Activated naive CD4-positive, alpha-beta T cell treated with anti-CD3 and anti-CD28 coated beads for 36 hours (primary cell): ENCODE data around the gene DLG1. TPM values are rescaled to one million over a fixed set of nuclear protein-coding genes. Genes with fewer than 3 reads are reported as not detected.

ENCODE experiments used
- CTCF ChIA-PET: fragments of 350-600 bp; sonication (Branson Sonifier 250); formaldehyde crosslinking; loops from one replicate; lab custom pipeline; 2021; ENCODE audit warnings: antibody characterized with exemption; lab: Charles Lee
- DNase-seq: peaks from one replicate; pipeline ENCODE4 v3.0.0-alpha.2; 2020
- H3K27ac Mint-ChIP-seq: one replicate; pipeline ENCODE4 v1.8.0; 2021; ENCODE audit warnings: mild to moderate bottlenecking, mixed read lengths
- H3K27me3 Mint-ChIP-seq: one replicate; pipeline ENCODE4 v1.8.0; 2021; ENCODE audit warnings: low read depth, mixed read lengths
- H3K36me3 Mint-ChIP-seq: one replicate; pipeline ENCODE4 v1.8.0; 2021; ENCODE audit warnings: low read depth, mixed read lengths
- H3K4me1 Mint-ChIP-seq: one replicate; pipeline ENCODE4 v1.8.0; 2021; ENCODE audit warnings: low read depth, mixed read lengths
- H3K4me3 Mint-ChIP-seq: one replicate; pipeline ENCODE4 v1.8.0; 2021; ENCODE audit warnings: mild to moderate bottlenecking, moderate library complexity, mixed read lengths
- H3K9me3 Mint-ChIP-seq: one replicate; pipeline ENCODE4 v1.8.0; 2021; ENCODE audit warnings: mixed read lengths
- intact Hi-C: fragments of 100-400 bp; cut with micrococcal nuclease; formaldehyde crosslinking; loops from one replicate; pipeline ENCODE4 v1.15.1; 2023
- total RNA-seq, 2 experiments: library from RNA; stranded (reverse); gene quantifications; one replicate each; pipeline ENCODE4 v1.2.3, GENCODE V29; 2021

Gene DLG1
- total RNA-seq, 2 experiments from 2014 or later = 51.9 to 55.2 TPM

DNA sequence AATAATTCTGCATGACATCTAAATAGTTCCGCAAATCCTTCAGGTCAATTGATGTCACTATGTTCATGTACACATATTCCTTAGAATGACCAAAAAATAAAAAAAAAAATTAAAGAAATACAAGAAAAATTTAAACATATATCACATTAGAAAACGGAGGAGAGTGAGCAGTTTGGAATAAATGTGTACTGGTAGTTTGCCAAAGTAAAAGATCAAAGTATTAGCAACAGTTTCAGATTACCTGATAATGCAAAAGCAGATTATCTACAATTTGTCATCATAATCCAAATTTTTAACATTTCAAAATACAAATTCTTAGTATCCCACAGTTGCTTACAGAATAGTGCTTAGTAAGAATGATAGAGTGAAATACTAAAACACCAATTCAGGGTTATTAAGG, 1.9 kb downstream of the DLG1 start:
- intact Hi-C loops = loop anchor here (5.0 to 10.0 kb wide), 4 partner anchors 294 to 658 kb away; partner anchors contain the start of genes RPL35A and SENP5
- Mint-ChIP-seq H3K27ac (peak overlapping the region; percentile 89), H3K27me3 (peaks cover 12% of the 10 kb centered on the region)

DNA sequence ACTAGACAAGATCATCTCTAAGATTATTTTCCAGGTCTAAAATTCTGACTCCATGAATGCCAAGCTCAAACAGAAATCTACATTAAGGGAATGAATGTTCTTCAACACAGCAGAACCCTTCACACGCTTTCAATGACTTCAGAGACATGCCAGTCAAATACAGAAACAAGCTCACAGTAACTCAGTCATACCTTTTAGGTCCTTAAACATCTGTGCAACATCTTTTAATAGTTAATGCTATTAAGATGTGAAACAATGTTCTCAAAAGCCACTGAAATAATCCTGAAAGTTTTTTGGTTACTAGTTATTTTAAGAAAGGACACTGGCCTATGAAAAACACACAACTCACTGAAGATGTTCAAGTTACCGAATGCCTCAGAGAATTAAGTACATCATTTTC, 2.5 kb downstream of the DLG1 start:
- Mint-ChIP-seq H3K4me3 (no peak overlapping the region), H3K36me3 (peaks cover 18% of the 10 kb centered on the region), H3K27me3 (peaks cover 10% of the 10 kb centered on the region), H3K4me1 (peaks cover 42% of the 10 kb centered on the region), H3K27ac (no peak overlapping the region), H3K9me3 (no peaks in the 10 kb centered on the region)
- intact Hi-C loops = loop anchor here (5.0 to 10.0 kb wide), 4 partner anchors 294 to 659 kb away; partner anchors contain the start of genes RPL35A and SENP5
- CTCF ChIA-PET = interaction anchor here (0.6 to 1.4 kb wide), 4 partner anchors 34 to 73 kb away, joined by 3 to 5 read pairs (median 4); no protein-coding TSS in a partner anchor
- no peak for DNase-seq

More for the DNA sequence above, 1.9 kb downstream of the DLG1 start:
- DNase-seq = no peak
- H3K4me1 Mint-ChIP-seq = peaks cover 35% of the 10 kb centered on the region
- no peaks in the 10 kb centered on the region for H3K9me3 Mint-ChIP-seq
- peak overlapping the region; percentile 96 for H3K4me3 Mint-ChIP-seq
- CTCF ChIA-PET = interaction anchor here (1.0 to 1.4 kb wide), 2 partner anchors 34 to 39 kb away, joined by 3 read pairs; no protein-coding TSS in a partner anchor
- H3K36me3 Mint-ChIP-seq = peaks cover 16% of the 10 kb centered on the region

DNA sequence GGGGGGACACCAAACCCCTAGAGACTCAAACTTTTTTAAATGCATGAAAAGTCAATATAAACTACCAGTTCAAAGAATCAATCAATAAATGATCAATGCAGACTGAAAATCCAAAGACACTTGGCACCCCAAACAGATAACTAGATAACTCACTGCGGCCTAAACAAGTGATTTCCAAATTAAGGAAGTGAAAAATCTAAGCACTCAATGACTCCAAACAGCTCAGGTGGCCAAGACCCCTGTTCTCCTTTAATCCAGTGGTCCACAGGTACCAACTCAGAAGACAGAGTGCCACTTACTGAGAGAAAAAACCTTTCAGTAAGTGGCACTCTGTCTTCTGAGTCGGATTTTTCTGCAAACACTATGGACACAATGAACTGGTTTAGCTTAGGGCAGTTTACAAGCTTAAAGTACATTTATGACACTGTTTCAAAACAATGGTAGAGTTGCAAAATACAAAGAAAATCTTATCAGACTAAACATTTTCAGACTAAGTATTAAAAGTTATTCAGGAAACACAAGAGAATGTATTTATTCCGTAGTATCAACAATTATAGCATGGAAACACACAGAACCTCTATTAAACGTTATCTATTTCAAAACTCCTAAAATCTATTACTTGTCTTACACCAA, 4.7 kb downstream of the DLG1 start:
- H3K9me3 Mint-ChIP-seq = no peaks in the 10 kb centered on the region
- CTCF ChIA-PET = interaction anchor here (0.7 kb wide), 1 partner anchor 221 kb away, joined by 3 read pairs; no protein-coding TSS in a partner anchor
- intact Hi-C loops = loop anchor here (10.0 kb wide), 1 partner anchor 661 kb away; the partner anchor contains the start of gene RPL35A
- no peaks in the 10 kb centered on the region for H3K27me3 Mint-ChIP-seq
- H3K4me1 Mint-ChIP-seq = peaks cover 58% of the 10 kb centered on the region
- no peak overlapping the region for H3K27ac Mint-ChIP-seq
- no peak for DNase-seq
- H3K4me3 Mint-ChIP-seq = no peak overlapping the region
- H3K36me3 Mint-ChIP-seq = peaks cover 30% of the 10 kb centered on the region

DNA sequence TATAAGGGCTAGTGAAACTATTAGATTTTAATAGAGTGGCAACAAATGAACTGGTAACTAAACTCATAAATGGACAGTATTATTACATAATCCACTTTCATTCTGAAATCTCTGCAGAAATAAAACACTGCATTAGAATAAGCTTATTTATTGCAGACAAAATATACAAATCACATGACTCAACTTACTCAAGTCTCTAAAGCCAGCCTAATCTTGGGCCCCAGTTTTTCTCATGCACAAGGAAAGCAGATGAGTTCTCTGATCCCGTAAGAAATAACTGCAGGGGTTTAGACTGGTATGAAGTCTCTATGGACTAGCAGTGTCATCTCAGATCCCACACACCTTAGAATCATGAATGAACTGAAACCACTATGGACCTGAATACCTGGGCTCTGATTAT, 5.8 kb downstream of the DLG1 start:
- Mint-ChIP-seq H3K27ac (no peak overlapping the region), H3K4me3 (no peak overlapping the region), H3K9me3 (no peaks in the 10 kb centered on the region), H3K36me3 (peaks cover 30% of the 10 kb centered on the region), H3K4me1 (peaks cover 58% of the 10 kb centered on the region), H3K27me3 (no peaks in the 10 kb centered on the region)
- CTCF ChIA-PET = no interaction called here
- intact Hi-C loops = loop anchor here (10.0 kb wide), 1 partner anchor 662 kb away; the partner anchor contains the start of gene RPL35A
- no peak for DNase-seq

GRCh38 chr3:197292083-197292646, 6.2 kb downstream of the DLG1 start:
- Mint-ChIP-seq H3K27me3 (no peaks in the 10 kb centered on the region), H3K4me3 (no peak overlapping the region), H3K4me1 (peaks cover 58% of the 10 kb centered on the region), H3K27ac (no peak overlapping the region), H3K9me3 (no peaks in the 10 kb centered on the region), H3K36me3 (peaks cover 30% of the 10 kb centered on the region)
- intact Hi-C loops = loop anchor here (10.0 kb wide), 1 partner anchor 663 kb away; the partner anchor contains the start of gene RPL35A
- DNase-seq = no peak
- CTCF ChIA-PET = no interaction called here

DNA sequence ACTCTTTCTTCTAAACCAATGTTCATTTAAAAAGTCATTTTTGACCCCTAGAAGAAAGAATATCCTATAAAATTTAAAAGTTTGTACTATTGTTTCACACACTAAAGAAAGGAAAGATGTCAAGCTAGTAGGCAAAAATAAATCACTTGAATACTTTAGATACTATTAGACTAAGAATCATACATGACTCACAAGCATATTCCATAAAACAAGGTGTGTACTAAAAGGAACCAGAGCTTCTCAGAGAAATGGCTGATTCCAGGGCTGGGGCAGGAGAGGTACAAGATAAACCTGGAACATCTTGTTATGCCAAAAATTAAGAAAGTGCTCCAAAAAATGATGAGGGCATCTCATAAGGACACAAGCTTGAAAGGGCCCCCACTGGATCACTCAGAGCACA, 8.7 kb downstream of the DLG1 start:
- H3K9me3 Mint-ChIP-seq = no peaks in the 10 kb centered on the region
- CTCF ChIA-PET = interaction anchor here (0.7 kb wide), 1 partner anchor 260 kb away, joined by 3 read pairs; no protein-coding TSS in a partner anchor
- no peak overlapping the region for H3K27ac Mint-ChIP-seq
- intact Hi-C loops = loop anchor here (10.0 kb wide), 1 partner anchor 665 kb away; the partner anchor contains the start of gene RPL35A
- H3K27me3 Mint-ChIP-seq = no peaks in the 10 kb centered on the region
- H3K36me3 Mint-ChIP-seq = peaks cover 37% of the 10 kb centered on the region
- H3K4me1 Mint-ChIP-seq = peaks cover 55% of the 10 kb centered on the region
- H3K4me3 Mint-ChIP-seq = no peak overlapping the region
- no peak for DNase-seq

DNA sequence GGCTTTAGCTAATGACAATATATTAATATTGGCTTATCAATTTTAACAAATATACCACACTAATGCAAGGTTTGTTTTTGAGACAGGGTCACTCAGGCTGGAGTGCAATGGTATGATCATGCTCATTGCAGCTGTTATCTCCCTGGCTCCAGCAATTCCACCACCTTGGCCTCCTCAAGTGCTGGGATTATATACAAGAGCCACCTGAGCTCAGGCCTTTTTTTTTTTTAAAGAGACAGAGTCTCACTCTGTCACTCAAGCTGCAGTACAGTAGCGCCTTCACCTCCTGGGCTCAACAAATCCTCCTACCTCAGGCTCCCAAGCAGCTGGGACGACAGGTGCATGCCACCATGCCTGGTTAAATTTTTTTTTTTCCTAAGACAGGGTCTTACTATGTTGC, 11.7 kb downstream of the DLG1 start:
- H3K36me3 Mint-ChIP-seq = peaks cover 39% of the 10 kb centered on the region

GRCh38 chr3:197285557-197285956, 12.9 kb downstream of the DLG1 start:
- DNase-seq = no peak
- CTCF ChIA-PET = no interaction called here
- intact Hi-C loops = no loop called here
- H3K27me3 Mint-ChIP-seq = no peaks in the 10 kb centered on the region
- peaks cover 39% of the 10 kb centered on the region for H3K4me1 Mint-ChIP-seq
- no peak overlapping the region for H3K27ac Mint-ChIP-seq
- peaks cover 42% of the 10 kb centered on the region for H3K36me3 Mint-ChIP-seq
- no peak overlapping the region for H3K4me3 Mint-ChIP-seq
- H3K9me3 Mint-ChIP-seq = no peaks in the 10 kb centered on the region

More for the DNA sequence above, 11.7 kb downstream of the DLG1 start:
- intact Hi-C loops = no loop called here
- CTCF ChIA-PET = interaction anchor here (1.0 to 1.4 kb wide), 2 partner anchors 11 to 29 kb away, joined by 3 to 7 read pairs; no protein-coding TSS in a partner anchor
- Mint-ChIP-seq H3K4me1 (peaks cover 44% of the 10 kb centered on the region), H3K27me3 (no peaks in the 10 kb centered on the region), H3K9me3 (no peaks in the 10 kb centered on the region), H3K4me3 (no peak overlapping the region), H3K27ac (no peak overlapping the region)
- no peak for DNase-seq

- H3K4me3 Mint-ChIP-seq = no peak overlapping the region
Observed at GRCh38 chr3:197283045-197283444, 15.4 kb downstream of the DLG1 start.

GRCh38 chr3:197281849-197282248, 16.6 kb downstream of the DLG1 start:
- intact Hi-C loops = no loop called here

More at GRCh38 chr3:197283045-197283444, 15.4 kb downstream of the DLG1 start:
- no peak for DNase-seq
- peaks cover 36% of the 10 kb centered on the region for H3K36me3 Mint-ChIP-seq
- CTCF ChIA-PET = interaction anchor here (0.7 to 1.1 kb wide), 2 partner anchors 15 to 190 kb away, joined by 3 read pairs; no protein-coding TSS in a partner anchor
- H3K4me1 Mint-ChIP-seq = peaks cover 34% of the 10 kb centered on the region
- H3K9me3 Mint-ChIP-seq = no peaks in the 10 kb centered on the region
- intact Hi-C loops = no loop called here
- no peaks in the 10 kb centered on the region for H3K27me3 Mint-ChIP-seq
- no peak overlapping the region for H3K27ac Mint-ChIP-seq

GRCh38 chr3:197280156-197280555, 18.3 kb downstream of the DLG1 start:
- Mint-ChIP-seq H3K4me1 (peaks cover 38% of the 10 kb centered on the region), H3K9me3 (no peaks in the 10 kb centered on the region), H3K27me3 (no peaks in the 10 kb centered on the region), H3K4me3 (no peak overlapping the region), H3K27ac (no peak overlapping the region), H3K36me3 (peaks cover 28% of the 10 kb centered on the region)
- intact Hi-C loops = no loop called here
- CTCF ChIA-PET = no interaction called here
- no peak for DNase-seq

More at GRCh38 chr3:197281849-197282248, 16.6 kb downstream of the DLG1 start:
- H3K4me1 Mint-ChIP-seq = peaks cover 37% of the 10 kb centered on the region
- no peak for DNase-seq
- no peaks in the 10 kb centered on the region for H3K9me3 Mint-ChIP-seq
- CTCF ChIA-PET = interaction anchor here (1.1 kb wide), 1 partner anchor 16 kb away, joined by 3 read pairs; no protein-coding TSS in a partner anchor
- no peak overlapping the region for H3K27ac Mint-ChIP-seq
- H3K27me3 Mint-ChIP-seq = no peaks in the 10 kb centered on the region
- no peak overlapping the region for H3K4me3 Mint-ChIP-seq
- peaks cover 38% of the 10 kb centered on the region for H3K36me3 Mint-ChIP-seq

GRCh38 chr3:197278933-197279332, 19.5 kb downstream of the DLG1 start:
- DNase-seq = no peak
- intact Hi-C loops = no loop called here
- peaks cover 26% of the 10 kb centered on the region for H3K36me3 Mint-ChIP-seq
- CTCF ChIA-PET = no interaction called here
- H3K27me3 Mint-ChIP-seq = no peaks in the 10 kb centered on the region
- H3K27ac Mint-ChIP-seq = no peak overlapping the region
- no peaks in the 10 kb centered on the region for H3K9me3 Mint-ChIP-seq
- H3K4me3 Mint-ChIP-seq = no peak overlapping the region
- H3K4me1 Mint-ChIP-seq = peaks cover 43% of the 10 kb centered on the region
